HG03135 (cell line): Measurements from ENCODE around the gene ANKS1B.
"Not testable (repeated sequence)": the region's sequence is repeated elsewhere in the genome, so short reads cannot be mapped to it uniquely, and the experiment has no call there.

ENCODE experiments used
- ATAC-seq: cut with Tn5 transposase; IDR thresholded peaks from one replicate; pipeline ENCODE4 v1.9.1; 2021; ENCODE audit warnings: mild to moderate bottlenecking, moderate library complexity; ENCODE audit not compliant: unreplicated experiment

ANKS1B gene

GRCh38 chr12:99287136-99287535 lies 697.6 kb downstream of the ANKS1B start:
- no peak for ATAC-seq

GRCh38 chr12:99284161-99284560 lies 700.6 kb downstream of the ANKS1B start:
- no peak for ATAC-seq

GRCh38 chr12:99282624-99283023 lies 702.1 kb downstream of the ANKS1B start:
- no peak for ATAC-seq

- ATAC-seq: no peak
Observed at GRCh38 chr12:99282086-99282485, 702.6 kb downstream of the ANKS1B start.

GRCh38 chr12:99281277-99281676 lies 703.5 kb downstream of the ANKS1B start:
- no peak for ATAC-seq

- no peak for ATAC-seq
Observed at GRCh38 chr12:99278899-99279298, 705.8 kb downstream of the ANKS1B start.

- no peak for ATAC-seq
Observed at GRCh38 chr12:99277591-99278379, 707.0 kb downstream of the ANKS1B start.

- no peak for ATAC-seq
Observed at GRCh38 chr12:99271071-99271470, 713.7 kb downstream of the ANKS1B start.

GRCh38 chr12:99267038-99267437 lies 717.7 kb downstream of the ANKS1B start:
- ATAC-seq: no peak

GRCh38 chr12:99265648-99266047 lies 719.1 kb downstream of the ANKS1B start:
- no peak for ATAC-seq

- no peak for ATAC-seq
Observed at GRCh38 chr12:99261256-99261655, 723.5 kb downstream of the ANKS1B start.

GRCh38 chr12:99260456-99260996 lies 724.2 kb downstream of the ANKS1B start:
- no peak for ATAC-seq

- no peak for ATAC-seq
Observed at GRCh38 chr12:99259040-99259934, 725.4 kb downstream of the ANKS1B start.

- no peak for ATAC-seq
Observed at GRCh38 chr12:99257672-99258071, 727.1 kb downstream of the ANKS1B start.

- ATAC-seq: no peak
Observed at GRCh38 chr12:99253068-99253467, 731.7 kb downstream of the ANKS1B start.

- ATAC-seq: no peak
Observed at GRCh38 chr12:99250091-99250490, 734.6 kb downstream of the ANKS1B start.

- no peak for ATAC-seq
Observed at GRCh38 chr12:99249543-99249942, 735.2 kb downstream of the ANKS1B start.

- ATAC-seq: not testable (repeated sequence)
Observed at GRCh38 chr12:99237907-99238538, 746.7 kb downstream of the ANKS1B start.

- no peak for ATAC-seq
Observed at GRCh38 chr12:99235381-99235780, 749.4 kb downstream of the ANKS1B start.

GRCh38 chr12:99234702-99235101 lies 750.0 kb downstream of the ANKS1B start:
- no peak for ATAC-seq

GRCh38 chr12:99232324-99232723 lies 752.4 kb downstream of the ANKS1B start:
- ATAC-seq: no peak
